Cardiac septum (tissue), 1 donor: Measurements from ENCODE around the gene CRACR2B. TPM values are rescaled to one million over a fixed set of nuclear protein-coding genes. Genes with fewer than 3 reads are reported as not detected.
A peak's percentile ranks its signal among the peaks of the same experiment; 100 is the strongest.

ENCODE experiments used
- DNase-seq: peaks from one replicate; pipeline ENCODE4 v3.0.0-alpha.2; 2020; ENCODE audit warnings: low spot score
- intact Hi-C: fragments of 100-400 bp; cut with DNase I; formaldehyde crosslinking; loops from one replicate; pipeline ENCODE4 v1.14.0; 2022
- total RNA-seq: library from RNA; stranded (reverse); fragmentation: NEBNext Ultra II Directional; extraction: Animal tissue kit (Norgen Biotek cat#: 25700); gene quantifications from one replicate; pipeline ENCODE4 v1.2.1, GENCODE V29; 2021
- donor health status: DM: no; HTN: no; CAD: no.

Gene CRACR2B
- total RNA-seq, 1 donor from 2014 or later: 12.2 TPM

DNA sequence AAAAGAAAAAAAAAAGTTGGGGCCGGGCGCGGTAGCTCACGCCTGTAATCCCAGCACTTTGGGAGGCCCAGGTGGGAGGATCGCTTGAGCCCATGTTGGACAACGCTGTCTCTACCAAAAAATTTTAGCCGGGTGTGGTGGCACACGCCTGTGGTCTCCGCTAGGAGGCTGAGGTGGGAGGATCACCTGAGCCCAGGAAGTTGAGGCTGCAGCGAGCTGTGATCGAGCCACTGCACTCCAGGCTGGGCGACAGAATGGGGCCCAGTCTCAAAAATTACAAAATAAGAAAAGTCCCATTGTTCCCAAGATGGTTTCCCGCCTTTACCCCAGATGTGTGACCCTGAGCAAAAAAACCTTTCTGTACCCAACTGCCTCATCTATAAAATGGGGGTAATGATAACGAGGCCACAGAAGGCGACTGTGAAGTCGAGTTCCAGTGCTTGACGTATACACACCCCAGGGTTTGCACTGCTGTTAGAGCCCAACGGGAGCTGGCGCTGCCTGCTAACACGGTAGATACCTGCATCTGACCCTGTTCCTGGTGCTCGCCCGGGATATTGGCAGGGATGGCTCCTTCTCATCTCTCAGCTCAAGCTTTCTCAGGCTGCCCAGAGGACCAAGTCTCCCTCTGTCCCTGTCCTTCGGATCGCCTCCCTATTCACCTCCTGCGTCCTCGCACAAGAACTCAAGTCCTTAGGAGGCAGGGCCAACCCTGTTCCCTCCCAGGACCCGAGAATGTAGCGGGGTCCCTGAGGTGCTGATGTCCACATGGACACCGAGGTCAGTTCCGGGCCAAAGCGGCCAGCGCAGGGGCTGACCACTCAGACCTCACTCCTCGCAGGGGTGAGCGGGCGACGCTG is 19.1 kb upstream of the CRACR2B start:
- intact Hi-C loops: loop anchor here (5.0 kb wide), 1 partner anchor 34 kb away; the partner anchor contains the start of genes POLR2L and TSPAN4
- no peak for DNase-seq

DNA sequence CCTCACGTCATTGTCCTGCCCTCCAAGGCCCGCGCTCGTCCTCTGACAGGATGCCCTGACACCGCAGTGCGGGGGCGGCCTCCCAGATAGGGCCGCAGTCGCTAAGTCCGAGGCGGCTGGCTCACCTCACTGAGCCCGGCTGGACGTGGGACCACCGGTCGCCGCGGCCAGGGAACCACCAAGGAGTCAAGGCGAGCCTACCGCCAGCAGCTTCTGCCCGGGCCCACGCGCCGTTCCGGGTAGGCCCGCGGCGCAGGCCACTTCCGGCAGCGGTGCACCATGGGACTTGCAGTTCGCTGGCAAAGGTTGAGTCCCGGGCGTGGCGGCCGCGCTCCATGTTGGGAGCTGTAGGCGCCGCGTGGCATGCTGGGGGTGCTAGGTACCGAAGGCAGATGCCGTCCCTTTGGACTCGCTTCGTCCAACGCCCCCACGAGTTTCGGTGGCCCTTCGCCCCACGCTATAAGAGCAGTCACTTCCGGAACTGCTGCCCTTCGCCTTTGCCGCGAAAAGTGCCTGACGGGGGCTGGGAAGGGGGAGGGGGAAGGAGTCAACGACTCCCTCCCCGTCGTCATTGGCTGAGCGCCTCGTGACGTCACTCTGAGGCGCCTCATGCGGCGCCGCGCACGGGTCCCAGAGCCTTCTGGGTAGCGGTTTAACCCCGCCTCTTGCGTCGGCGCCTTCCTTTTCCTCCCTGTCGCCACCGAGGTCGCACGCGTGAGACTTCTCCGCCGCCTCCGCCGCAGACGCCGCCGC is 18.3 kb upstream of the CRACR2B start, which contains the start of gene RPLP2:
Gene RPLP2 (plus strand): TSS at position 681 of the 753 bp plus-strand sequence. CDS start 268 bp downstream, outside the sequence.
- DNase-seq: peak; percentile 99
- intact Hi-C loops: loop anchor here (5.0 kb wide), 1 partner anchor 33 kb away; the partner anchor contains the start of genes POLR2L and TSPAN4

DNA sequence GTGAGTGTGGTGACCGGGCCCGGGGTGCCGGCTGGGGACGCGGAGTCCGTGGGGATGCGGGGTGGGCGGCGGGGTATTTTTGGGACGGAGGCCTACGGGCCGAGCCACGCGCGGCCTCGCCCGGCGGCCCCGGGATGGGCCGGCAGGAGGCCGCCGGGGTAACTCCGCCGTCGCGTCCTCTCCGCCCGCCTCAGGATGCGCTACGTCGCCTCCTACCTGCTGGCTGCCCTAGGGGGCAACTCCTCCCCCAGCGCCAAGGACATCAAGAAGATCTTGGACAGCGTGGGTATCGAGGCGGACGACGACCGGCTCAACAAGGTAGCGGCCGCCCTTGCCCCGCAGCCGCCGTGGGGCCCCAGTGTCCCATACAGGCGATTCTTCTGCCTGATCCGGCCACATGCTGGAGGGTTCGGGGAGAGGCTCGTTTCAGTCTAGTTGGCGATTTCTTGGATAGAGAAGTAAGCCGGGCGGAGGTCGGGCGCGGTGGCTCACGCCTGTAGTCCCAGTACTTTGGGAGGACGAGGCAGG is 17.6 kb upstream of the CRACR2B start:
- intact Hi-C loops: no loop called here
- DNase-seq: no peak

DNA sequence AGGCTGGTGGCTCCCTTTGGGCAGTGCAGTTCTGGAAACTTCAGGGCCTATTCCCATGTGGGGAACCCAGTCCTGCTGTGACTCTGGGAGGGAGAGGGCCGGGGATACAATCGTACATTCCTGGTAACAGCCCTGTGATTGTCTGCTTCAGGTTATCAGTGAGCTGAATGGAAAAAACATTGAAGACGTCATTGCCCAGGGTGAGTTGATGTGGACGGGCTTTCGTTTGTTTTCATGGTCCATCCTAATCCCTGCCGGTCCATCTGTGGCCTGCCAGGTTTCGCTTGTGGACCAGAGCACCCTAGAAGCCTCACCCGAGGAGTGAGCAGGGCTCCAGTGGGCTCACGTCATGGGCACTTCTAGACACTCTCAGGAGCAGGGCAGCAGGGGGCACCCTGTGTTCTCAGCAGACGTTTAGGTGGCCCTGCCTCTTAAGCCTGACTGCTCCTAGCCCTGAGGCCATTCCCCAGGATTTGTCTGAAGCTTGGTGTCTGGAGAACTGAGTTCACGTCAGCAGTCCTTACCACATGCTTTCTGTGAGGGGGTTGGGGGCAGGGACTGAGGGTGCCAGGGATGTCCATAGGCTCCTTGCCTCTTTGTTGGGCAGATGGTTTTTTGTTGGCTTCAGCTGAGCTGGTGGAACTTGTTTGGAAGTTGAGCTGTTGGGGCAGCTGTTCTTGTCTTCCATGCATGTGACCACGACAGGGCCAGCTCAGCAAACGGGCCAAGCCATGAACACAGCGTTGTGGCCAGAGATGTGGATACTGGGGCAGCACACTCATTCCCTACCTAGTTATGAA is 16.1 kb upstream of the CRACR2B start:
- DNase-seq: no peak
- intact Hi-C loops: no loop called here

DNA sequence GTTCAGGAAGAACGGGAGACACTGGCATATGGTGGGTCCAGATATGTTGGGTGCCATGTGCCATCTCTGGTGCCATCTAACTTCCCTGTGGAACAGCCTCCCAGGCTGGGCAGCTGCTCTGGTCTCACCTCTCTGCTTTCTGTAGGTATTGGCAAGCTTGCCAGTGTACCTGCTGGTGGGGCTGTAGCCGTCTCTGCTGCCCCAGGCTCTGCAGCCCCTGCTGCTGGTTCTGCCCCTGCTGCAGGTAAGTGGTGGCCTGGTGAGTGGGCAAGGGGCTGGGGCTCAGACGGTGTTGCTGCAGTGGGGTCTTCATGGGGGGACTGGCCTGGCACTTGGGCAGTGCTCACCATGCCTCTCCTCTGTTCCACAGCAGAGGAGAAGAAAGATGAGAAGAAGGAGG is 15.3 kb upstream of the CRACR2B start:
- intact Hi-C loops: no loop called here
- DNase-seq: no peak

DNA sequence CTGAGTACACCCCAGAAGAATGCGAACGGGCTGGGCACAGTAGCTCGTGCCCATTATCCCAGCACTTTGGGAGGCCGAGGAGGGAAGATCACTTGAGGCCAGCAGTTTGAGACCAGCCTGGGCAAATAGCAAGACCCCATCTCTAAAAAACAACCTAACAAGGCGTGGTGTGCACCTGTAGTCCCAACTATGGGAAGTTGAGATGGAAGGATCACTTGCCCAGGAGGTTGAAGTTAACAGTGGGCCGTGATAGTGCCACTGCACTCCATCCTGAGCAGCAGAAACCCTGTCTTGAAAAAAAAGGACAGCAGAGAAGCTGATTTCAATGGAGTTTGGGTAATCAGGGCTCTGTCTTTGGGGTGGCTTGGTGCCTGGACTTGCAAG is 14.7 kb upstream of the CRACR2B start:
- DNase-seq: no peak
- intact Hi-C loops: no loop called here

DNA sequence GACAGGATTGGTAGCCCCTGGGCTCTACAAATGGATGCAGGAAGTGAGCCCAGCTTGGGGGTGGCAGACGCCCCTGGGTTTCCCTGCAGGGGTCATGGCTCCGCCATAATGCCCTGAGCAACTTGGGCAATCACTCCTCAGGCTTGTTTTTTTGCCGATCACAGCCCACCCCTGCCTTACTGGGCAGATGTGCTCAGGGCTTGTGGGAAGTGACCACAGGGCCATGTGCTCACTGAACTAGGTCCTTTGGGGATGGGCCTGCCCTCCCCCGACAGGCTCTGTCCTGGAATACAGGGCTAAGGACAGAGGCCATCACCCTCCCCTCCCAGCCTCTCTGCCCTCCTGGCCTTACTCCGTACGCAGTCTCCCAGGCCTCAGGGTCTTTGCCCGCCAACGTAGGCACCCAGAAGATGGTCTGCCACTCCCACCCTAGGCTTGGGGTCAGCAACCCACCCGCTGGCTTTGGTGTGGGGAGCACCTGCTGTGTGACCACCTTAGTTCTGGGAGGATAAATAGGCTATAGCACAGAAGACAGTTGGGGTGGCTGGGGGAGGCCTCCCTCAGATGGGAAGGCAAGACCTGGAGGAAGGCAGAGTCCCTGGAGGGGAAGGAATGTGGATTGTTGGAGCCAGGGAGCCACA is 14.1 kb upstream of the CRACR2B start:
- DNase-seq: no peak
- intact Hi-C loops: no loop called here

DNA sequence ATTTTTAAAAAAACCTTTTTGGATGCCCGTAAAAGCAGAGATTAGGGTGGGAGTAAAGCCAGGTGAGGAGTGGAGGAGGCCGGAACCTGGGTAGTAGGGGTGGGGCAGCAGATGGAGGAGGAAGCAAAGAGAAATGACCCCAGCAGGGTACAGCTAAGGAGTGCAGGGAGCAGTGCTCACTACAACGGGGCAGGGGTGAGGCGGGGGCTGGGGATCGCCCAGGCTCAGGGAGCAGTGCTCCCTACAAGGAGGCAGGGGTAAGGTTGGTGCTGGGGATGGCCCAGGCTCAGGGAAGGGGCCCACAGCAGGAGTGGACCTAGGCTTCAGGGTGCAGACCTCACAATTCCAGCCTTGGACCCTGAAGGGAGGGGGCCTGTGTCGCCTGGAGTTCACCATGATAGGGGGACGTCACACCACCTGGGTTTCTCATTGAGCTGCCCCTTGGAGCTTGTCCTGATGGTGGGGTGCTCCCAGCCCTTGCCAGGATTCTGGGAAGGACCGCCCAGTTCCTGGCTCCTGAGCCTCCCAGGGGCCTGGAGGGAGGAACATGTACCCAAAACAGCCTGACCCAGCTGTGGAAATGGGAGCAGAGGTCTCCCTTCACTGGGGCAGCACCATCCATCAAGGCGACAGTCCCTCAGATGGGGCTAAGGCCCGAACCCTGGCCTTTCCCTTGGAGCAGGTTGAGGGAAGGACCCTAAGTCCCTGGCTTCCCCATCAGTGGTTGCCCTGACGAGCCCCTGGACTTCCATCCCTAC is 11.9 kb upstream of the CRACR2B start:
- DNase-seq: no peak
- intact Hi-C loops: no loop called here

DNA sequence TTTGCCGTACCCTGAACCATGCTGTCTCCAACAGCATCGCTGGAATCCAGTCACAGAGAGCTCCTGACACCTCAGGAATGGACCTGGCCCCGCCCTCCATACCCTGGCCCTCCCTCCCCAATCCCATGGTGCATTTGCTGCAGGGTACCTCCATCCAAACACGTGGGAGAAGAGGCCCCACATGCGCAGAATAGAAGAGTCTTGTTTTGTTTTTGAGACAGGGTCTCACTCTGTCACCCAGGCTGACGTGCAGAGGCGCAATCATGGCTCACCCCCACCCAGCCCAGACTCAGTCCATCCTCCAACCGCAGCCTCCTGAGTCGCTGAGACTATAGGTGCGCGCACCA is 11.3 kb upstream of the CRACR2B start:
- intact Hi-C loops: no loop called here
- DNase-seq: no peak

DNA sequence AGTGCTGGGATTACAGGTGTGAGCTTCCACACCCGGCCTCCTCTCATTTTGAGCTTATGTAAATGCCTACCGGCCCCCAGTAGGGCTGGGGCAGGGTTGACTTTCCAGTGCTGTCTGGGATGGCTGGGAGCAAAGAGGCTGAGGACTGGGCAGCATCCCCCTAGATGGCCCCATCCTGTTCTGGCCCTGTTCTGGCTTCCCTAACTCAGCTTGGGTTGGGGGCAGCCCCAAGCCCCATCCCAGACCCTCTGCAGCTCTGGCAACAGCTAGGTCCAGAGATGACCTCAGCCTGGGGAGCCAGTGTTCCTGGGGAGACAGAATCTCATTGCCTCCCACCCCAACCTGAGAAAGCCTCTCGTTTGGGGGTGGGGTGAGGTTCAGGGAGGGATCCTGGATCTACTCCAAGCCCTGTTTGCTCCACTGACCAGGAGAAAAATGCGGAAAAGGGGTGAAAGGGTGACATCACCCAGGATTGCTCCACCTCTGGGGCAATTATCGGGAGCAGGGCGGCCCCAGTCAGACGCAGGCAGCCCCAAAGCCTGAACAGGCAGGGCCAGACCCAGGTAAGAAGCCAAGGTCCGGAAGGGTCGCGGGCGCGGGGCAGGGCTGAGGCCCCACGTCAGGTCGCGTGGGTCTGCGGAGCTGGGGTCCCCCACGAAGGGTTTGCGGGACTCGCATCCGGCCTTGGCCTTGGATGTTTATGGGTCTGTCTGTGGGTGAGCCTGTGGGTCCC is 9.2 kb upstream of the CRACR2B start, which contains the start of gene PNPLA2:
Gene PNPLA2 (plus strand): TSS at position 519 of the 733 bp plus-strand sequence. CDS start 805 bp downstream, outside the sequence.
- peak; percentile 80 for DNase-seq
- intact Hi-C loops: no loop called here

DNA sequence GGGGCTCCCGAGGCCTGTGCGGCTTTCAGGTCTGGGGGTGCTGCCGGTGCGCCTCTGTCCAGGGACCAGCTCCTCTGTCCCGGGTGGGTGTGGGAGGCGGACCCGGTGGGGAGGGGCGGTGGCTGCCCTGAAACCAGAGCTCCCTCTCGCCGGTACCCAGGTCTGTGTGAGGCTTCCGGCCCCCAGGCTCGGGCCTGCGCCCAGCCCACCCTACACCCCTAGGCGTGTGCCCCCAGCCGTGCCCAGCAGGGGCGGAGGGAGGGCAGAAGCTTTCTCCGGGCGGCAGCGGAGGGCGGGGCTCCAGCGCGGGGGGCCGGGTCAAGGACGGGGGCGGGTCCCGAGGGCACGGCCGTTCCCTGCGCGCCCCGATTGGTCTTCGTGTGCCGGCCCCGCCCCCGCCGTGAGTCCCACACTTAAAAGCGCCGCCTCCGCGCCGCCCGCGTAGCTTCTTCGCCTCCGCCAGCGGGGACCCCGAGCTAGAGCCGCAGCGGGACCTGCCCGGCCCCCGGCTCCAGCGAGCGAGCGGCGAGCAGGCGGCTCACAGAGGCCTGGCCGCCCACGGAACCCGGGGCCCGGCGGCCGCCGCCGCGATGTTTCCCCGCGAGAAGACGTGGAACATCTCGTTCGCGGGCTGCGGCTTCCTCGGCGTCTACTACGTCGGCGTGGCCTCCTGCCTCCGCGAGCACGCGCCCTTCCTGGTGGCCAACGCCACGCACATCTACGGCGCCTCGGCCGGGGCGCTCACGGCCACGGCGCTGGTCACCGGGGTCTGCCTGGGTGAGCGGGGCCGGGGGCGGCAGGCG is 8.4 kb upstream of the CRACR2B start:
- intact Hi-C loops: no loop called here
- peak; percentile 97 for DNase-seq

DNA sequence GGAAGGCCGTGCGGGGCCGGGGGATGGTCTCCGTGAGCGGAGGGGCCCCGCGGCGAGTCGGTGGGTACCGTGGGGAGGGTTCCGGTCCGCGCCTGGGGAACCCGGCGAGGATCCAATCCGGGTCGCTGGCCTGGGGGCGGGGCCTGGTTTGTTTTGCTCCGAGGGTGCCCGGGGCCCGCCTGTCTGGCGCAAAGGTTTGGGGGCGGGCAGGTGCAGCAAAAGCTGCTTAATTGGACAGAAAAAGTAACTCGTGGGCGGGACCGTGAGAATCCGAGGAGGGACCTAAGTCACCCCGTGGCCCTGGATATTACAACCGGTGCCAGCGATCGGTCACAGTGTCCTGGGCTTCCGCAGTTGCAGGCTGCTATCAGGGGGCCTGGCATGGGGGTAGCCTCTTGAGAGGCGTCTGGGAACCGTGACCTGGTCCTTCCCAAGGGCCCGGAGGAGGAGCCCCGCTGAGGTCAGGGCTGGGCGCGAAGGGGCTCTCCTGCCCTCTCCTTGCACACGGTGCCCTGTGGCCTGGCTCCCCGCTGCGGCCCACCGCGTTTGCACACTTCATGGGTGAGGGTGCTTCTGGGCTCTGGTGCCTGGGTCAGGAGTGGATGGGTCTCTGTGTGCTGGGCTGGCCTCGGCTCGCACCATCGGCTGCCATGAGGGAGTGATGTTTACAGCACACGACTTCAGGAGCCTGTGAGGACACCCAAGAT is 7.6 kb upstream of the CRACR2B start:
- intact Hi-C loops: no loop called here
- DNase-seq: peak; percentile 95

DNA sequence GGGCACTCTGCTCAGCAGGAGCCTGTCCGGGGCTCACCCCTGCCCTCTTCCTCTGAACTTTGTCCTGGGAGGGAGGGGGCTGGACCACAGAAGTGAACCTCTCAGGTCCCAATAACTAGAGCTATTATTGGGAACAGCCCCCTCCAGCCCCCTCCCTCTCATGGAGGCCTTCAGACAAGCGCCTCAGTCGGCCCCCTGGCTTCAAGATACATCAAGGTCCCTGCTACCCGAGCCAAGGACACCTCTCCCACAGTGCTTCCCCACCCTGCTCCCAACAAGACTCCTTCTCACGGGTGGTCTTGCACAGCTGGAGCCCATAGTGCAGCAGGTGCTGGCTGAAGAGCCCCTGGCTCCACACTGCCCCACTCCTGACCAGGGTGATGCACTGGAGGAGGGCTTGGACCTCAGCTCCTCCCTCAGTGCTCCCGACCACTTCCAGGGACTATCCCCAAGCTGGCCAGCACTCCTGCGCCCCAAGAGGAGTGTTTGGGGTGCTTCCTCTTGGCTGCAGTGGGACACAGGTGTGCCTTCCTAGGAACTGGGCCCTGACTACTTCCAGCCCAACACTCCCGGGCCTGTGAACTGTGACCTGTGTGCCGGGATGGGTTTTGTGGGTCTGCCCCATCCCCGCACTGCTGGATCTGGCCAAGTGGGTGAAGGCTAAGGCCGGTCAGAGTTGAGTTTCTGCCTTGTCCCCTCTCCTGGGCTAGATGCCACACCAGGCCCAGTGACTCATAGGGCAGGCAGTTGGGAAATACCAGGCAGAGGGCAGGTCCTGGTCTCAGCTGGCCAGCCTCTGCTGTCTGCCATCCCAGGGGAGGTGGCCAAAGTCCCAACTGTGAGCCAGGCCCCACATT is 6.8 kb upstream of the CRACR2B start:
- intact Hi-C loops: no loop called here
- DNase-seq: peak; percentile 94

DNA sequence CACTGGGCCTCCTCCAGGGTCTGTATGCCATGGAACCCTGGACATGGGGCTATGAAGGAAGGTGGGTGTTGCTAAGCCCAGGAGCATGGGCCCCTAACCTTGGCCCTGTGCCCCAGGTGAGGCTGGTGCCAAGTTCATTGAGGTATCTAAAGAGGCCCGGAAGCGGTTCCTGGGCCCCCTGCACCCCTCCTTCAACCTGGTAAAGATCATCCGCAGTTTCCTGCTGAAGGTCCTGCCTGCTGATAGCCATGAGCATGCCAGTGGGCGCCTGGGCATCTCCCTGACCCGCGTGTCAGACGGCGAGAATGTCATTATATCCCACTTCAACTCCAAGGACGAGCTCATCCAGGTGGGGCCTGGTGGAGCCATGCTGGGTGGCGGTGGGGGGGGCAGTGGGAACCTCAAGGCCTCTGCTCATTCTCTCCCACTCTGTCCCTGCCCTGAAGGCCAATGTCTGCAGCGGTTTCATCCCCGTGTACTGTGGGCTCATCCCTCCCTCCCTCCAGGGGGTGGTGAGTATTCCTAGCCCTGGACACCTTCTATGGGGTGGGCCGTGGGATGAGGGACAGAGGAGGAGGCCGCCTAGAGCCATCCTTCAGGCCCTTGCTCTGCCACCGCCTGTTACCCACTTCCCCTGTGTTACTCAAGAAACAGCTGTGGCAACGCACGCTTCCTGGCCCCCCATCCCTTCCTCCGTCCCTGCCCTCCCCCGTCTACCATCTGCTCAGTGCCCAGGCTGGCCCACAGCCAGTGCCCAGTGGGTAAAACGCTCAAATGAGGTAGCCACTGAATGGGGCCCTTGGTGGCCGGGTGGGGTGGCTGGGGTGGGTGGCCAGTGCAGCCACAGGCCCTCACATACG is 6.0 kb upstream of the CRACR2B start:
- DNase-seq: peak; percentile 84
- intact Hi-C loops: no loop called here
